GM18502 (cell line): ENCODE measurements around the gene CNIH3.

Experiments used
- ATAC-seq: cut with Tn5 transposase; IDR thresholded peaks from one replicate; pipeline ENCODE4 v1.9.1; 2021; ENCODE audit warnings: mild to moderate bottlenecking; ENCODE audit not compliant: unreplicated experiment, poor library complexity

CNIH3 gene

DNA sequence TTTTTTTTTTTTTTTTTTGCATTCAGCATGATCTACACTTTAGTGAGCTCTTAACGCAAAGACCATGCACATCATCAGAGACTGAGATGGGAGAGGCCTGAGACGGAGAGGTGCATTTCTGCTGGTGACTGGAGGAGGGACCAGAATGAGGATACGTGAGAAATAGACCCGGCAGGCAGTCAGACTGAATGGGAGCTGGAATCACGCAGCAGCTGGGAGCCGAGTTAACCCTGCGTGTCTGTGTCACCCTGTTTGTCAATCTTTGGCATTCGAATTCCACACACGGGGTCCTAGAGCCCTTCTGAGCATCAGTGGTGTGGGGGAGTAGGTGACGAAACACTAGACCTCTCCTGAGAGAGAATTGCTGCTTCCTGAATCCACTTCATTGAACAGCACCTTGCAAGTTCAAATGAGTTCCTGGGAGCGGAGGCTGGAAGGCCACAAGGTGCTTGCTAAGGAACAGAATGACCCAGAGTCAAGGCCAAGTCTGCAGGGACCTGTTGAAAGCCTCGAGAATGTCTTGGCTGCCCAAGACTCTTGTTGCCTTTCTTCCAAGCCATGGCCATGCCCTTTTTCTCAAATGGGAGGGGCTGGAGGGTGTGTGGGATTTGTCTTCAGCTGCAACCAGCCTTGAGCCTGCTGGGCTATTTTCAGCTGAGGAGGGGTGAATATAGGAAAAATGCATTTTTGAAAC, 123.3 kb downstream of the CNIH3 start:
- ATAC-seq: peak; percentile 3

DNA sequence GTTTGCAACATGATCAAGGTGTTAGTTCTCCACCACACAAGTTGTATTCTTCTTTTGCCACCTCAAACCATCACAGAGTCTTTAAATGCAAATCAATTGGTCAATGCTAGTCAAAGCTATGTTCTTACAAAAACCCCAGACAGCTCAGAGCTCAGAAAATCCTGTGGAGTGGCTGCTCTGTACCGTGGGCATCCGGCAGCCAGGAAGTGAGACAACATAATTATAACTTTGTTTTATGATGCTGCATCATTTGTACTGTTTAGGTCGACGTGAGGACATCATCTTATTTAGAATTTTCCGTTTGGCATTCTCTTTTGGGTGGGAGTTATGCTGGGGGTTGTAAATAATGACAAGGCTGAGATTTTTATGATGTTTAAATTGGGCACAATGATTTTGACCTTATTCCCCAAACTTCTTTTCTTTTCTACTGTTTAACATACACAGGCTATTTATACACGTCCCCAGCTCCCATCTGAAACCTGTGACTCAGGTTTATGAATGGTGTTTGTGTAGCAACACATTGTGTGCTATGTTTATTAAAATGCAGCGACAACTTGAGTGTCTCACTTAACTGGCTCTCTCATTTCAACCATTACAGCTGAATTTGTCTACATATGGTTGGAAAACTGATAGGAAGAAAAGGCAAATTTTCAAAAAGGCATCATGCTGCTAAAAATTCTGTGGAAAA, 124.0 kb downstream of the CNIH3 start:
- ATAC-seq: peak; percentile 77

DNA sequence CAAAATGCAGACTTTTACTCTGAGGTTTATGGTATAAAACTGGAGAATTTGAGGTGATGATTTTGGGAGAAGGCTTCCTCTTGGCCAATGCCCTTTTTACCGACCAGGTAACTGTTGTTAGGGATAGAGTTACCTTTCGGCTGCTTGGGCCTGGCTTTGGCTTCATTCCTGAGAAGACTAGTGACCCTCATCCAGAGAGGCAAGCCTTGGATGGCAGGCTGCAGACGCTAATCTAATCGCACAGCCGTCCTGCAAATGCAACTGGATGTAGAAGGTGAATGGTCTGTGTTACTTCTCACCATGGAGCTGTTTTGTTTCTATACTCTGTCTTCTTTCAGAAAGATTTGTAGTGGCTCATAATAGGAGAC, 124.6 kb downstream of the CNIH3 start:
- no peak for ATAC-seq

DNA sequence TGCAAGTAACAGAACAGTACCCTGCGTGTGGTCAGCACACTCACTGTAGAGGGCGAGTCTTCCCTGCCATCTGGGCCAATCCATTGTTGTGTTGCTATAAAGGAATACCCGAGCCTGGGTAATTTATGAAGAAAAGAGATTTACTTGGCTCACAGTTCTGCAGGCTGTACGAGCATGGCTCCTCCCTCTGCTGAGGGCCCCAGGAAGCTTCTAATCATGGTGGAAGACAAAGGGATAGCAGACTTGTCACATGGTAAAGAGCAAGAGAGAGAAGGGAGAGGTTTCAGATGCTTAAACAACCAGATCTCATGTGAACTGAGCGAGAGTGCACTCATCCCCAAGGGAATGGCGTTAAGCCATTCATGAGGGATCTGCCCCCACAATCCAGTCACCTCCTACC, 126.2 kb downstream of the CNIH3 start:
- ATAC-seq: no peak

DNA sequence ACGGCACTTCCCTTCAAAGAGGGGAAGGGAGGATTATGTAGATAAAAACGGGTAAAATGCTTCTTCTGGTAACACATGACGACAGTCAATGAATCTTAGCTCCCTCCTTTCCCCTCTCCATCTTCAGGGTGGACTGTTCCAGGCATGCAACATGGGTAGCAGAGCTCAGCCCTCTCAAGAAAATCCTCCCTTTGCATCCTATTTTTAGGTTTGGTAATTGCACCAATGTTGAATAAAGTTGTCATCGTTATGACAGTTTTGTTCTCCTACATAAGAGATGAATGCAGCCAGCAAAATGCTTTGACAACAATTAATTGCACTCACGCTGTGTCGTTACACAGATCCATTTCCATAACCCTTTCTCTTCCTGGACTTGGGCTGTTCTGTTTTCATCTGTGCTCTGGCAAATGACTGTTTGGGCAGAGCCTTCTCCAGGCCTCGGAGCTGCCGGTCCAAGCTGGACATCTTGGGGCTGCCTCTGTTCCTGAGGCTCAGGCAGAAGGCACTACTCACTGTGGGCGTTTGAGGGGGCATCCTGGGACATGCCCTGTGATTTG, 127.6 kb downstream of the CNIH3 start:
- ATAC-seq: no peak

DNA sequence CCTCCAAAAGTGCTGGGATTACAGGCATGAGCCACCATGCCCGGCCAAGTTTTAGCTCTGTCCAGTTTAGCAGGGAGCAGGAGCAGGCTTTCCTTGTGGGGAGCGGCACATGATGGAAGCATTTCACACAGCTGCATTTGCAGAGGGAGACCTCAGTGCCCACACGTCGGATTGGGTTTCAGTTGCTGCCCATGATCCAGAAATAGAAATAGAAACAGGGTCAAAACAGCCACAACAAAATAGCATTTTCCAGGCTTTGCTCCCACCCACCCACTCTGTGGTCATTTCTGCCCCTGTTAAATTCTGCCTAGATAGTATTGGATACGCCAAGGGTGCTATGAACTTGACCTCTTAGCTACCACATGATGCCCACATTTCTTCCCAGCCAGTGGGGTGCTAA, 128.4 kb downstream of the CNIH3 start:
- no peak for ATAC-seq

DNA sequence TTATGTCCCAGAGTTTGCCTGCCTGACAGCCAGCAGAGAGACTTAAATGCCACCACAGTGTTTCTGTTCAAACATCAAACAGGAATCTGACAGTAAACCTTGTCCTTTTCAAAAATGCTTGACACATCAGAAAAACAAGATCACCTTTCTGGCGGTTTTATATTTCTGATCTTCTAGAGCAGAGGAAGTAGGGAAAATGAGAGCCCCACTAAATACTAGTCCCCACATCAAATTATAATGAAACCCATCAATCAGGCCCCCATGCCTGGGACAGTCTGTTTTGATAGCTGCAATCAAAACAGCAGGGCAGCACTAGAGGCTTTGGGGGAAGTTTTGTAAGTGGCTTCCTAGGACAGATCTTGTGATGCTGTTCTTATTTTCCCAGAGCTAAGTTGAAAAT, 129.3 kb downstream of the CNIH3 start:
- ATAC-seq: no peak

DNA sequence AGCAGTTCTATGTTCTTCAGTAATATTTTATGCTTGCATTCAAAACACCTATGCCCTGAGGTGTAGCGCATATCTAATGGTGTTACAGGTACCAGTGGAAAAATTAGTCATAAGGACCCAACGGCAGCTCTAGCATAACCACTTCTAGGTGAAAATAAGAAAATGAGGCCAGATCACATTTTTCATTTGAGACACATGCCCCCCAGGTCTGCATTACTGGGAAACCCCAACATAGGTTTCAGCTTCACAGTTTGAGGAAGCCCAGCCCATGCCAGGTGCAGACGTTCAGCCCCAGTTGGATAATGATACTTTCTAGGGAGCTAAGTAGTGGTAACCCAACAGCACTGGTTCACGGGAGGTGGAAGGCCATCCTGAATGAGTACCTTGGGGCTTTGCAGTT, 129.8 kb downstream of the CNIH3 start:
- ATAC-seq: peak; percentile 61

DNA sequence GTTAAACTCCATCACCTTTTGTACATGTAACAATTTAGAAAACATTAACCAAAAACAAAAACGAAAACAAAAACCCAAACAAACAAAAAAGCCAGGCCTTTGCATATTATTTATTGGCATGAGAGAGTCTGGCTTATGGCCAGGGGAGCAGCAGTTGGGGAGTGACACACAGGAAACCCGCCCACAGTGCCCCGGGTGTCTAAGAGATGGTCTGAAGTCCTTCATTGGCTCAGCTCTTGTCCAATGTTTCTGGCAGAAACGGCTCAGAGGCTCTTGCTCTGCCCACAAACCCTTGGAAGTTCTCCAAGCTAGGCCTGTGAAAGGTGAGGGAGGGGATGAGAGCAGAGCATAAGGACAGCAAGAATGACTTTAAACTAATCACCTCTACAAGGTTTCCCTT, 131.5 kb downstream of the CNIH3 start:
- ATAC-seq: peak; percentile 54

DNA sequence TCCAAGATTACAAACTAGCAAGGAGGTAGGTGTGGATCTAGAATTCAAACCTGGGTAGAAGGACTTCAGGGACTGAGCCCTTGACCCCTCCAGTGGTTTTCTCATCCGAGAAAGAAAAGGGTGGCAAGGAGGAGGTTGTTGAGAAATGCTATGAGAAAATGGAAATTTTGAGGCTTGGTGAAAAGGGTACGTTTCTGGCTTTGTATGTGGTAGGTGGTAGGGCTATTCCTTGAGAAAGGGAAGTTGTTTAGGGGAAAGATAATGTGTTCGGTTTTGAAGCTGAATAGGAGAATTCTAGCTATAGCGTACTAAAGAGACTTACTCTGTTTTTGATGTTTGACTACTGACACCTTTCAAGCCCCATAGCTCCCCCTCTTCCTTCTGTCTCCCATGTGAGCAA, 133.8 kb downstream of the CNIH3 start:
- no peak for ATAC-seq

DNA sequence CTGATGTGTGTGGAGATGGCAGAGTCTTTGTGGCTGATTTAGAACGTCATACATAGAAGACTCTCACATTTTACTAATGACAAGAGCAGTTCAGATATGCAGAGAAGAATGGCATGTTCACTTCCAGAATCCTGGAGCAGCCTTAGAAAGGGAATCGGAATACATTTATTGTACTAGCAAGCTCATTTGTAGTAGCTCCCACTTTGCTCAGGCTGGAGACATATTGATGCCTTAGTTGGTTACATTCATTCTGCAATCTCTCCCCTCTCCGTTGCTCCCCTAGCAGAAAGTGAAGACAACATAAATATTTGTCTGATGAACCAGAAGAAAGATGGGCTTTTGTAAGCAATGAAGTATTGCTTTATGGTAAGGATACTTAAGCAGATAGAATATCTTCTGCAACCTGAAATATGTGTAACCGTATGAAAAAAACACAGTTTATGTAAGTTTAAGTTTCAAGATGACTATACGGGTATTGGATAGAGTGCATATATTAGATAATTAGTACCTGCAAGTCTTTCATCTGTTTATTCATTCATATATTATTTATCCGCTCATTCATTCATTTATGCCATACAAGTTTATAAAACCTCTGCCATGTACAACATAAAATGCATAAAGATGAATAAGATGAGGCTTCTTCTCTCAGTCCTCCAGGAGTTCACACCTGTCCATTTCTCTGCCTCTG, 135.7 kb downstream of the CNIH3 start:
- ATAC-seq: no peak

DNA sequence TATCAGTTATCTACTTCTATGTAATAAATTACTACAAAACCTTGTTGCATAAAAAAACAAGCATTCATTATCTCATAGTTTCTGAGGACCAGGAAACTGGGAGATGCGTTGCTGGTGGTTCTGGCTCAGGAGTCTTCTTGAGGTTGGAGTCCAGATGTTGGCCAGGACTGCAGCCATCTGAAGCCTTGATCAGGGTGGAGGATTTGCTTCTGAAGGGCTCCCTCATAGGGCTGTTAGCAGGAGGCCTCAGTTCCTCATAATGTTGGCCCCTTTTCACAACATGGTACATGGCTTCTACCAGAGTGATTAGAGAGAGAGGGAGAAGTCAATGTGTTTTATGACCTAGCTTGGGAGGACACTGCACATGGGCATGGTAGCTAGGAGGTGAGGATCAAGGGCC, 137.4 kb downstream of the CNIH3 start:
- ATAC-seq: no peak

DNA sequence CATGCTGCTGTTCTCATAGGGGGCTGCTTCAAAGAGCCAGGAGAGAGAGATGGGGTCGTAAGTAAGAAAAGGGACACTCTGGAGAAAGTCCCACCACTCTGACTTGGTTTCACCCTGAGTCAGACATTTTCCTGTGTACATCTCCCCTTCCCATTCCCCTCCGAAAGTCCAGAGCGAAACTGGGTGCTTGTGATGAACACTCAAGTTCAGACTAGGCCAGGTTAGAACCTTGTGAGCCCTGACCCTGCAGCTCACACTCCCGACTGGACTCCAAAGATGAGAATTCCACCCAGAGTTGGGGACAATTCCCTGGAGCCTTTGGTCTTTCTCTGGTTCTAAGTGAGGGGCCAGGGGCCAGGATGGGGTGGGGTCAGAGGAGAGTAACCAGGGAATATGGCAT, 139.5 kb downstream of the CNIH3 start:
- no peak for ATAC-seq

DNA sequence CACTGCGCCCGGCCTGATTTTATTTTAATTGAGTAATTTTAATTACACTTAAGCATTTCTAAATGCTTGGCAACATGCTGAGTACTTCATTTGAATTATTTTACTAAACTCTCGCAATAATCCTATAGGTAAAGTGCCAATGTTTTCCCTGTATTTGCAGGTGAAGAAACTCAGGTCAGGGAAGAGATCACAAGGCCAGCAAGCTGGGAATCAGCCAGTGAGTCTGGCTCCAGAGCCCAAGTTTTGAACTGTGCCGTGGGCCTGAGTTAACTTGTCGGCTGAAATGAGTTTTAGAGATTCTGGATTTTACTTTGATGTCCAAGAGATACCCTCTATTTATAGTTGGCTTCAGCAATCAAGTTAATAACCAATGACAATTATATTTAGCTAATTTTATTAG, 141.4 kb downstream of the CNIH3 start:
- ATAC-seq: no peak

DNA sequence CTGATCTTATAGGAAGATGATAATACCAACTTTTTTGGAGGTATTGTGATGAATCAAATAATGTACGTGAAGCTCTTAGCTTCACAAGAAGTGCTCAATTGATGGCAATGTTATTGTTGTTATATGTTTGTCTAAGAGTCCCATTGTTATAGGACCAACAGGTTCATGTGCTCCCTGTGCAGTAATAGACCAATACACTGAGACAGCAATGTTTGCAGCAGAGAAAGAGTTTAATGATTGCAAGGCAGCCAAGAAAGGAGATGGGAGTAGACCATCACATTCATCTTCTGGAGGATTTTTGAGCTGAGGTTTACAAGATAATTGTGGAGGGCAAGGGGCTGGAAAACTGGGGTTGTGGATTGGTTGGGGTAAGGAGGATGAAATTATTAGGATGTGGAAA, 143.0 kb downstream of the CNIH3 start:
- ATAC-seq: no peak

DNA sequence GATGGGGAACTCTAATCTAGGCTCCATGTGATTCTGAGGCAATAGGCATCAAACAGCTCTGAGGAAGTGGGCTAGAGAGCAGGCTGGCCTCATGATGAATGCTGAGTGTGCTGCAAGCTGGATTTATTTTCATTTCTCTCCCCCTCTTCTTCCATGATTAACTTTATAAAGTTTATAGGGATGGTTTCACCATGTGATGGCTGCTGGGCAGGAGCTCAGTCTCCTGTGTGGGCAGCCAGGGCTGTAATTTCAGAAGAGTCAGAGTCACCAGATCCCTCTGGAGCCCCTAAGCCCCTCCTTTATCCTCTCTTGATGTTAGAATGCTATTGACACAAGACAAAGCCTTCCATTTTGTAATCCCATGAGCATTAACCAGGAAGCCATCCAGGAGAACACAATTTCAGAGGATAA, 143.6 kb downstream of the CNIH3 start:
- no peak for ATAC-seq

DNA sequence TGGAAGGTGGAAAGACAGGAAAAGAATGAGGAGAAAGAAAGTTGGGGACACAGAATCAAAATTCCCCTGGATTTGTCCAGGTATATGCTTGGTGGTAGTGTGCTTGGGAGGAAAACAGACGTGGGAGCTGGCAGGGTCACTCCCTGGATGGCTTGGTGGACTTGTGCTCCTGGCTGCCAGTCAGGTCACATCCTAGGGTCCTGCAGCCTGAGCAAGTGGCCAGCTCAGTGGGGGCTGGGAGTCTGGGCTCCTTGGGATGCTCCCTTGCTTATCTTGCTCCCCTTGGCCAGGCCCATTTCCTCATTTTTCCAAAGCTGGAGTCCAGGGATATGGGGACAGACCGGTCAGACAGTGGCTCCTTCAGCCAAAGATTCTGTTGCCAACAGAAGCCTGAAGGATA, 144.0 kb downstream of the CNIH3 start:
- ATAC-seq: no peak

DNA sequence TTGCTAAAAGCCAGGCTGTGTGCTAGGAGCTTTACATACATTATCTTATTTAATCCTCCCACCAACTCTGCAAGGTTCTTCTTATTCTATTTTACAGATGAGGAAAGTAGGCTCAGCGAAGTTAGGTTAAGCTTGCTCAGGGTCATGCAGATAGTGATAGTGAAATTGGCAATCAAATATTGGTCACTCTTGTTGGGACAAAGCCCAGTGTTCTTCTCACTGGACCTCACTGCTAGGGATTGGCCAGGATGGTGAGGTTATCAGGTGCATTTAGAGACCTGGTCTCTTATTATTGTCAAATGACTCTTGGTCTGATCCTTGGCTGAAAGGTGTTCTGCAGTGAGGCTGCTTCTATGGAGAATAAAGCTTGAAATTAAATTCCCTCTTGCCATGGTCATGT, 145.1 kb downstream of the CNIH3 start:
- ATAC-seq: no peak

DNA sequence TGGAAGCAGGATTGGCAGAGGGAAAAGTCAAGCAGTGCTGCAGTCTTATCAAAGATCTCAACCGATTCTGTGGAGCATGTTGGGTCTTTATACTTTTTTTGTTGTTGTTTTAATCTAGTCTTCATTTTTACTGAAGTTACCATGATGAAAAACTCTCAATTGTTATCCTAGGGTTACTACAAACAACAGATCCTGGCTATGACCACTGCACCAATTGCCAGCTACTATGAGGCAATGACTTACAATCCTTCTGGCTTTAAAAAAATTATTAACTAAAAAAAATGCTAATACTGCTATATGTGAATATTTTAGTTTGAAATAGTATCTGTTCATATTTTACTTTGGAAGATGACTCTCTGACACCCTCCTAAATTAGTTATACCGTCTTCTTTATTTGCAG, 145.9 kb downstream of the CNIH3 start:
- ATAC-seq: no peak

DNA sequence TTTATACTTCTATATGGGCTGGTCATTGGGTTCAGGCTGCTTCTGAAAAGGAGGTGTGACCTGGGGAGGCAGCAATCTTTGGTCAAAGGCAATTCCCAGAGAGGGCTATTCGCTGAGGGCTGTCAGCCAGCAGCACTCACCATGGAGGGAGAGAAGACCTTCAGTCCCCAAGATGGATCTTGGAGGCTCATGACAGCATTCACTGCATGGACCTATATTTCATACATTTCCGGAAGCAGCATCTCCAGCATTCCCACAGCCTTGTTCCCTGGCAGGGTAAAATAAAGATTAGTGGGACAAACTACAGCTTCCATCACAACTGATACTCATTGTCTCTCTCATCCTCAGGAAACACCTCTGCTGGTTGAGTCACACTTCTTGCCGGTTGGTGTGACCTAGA, 146.6 kb downstream of the CNIH3 start:
- no peak for ATAC-seq

DNA sequence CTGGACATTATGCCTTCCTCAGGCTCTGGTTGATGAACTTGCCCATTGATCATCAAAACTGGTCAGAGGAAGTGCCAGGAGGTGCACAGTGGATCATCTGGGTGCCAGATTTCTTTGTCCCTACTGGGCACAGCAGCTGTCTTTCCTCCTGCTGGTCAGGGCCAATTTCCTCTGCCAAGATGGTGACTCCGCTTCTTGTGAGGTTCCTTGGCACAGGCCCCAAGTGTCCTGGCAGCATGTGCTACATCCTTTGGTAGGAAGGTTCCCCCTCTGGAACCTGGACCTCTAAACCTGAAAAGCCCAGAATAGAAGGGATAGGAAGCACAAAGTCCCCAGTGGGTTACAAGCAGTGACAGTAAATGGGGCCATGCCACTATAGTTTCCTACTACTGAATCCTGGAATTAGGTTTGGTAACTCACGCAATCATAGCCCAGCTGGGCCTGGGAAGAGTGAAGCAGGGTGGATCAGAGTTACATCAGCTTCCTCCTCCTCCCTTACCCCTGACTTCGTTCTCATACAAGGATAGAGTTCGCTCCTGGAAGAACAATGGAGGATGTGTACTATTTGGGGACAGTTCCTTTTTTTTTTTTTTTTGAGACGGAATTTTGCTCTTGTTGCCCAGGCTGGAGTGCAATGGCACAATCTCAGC, 147.1 kb downstream of the CNIH3 start:
- no peak for ATAC-seq
